NCI-H2029 treated with DMSO at 0.1 percent for 48 hours (cell line): ENCODE data around the gene IGF2BP2.
"Not testable (repeated sequence)": the region's sequence is repeated elsewhere in the genome, so short reads cannot be mapped to it uniquely, and the experiment has no call there.

ENCODE experiments used
- DNase-seq: peaks from one replicate; lab custom pipeline; 2025; lab: John Stamatoyannopoulos, UW

Gene IGF2BP2

GRCh38 chr3:185797993-185798830 lies 26.6 kb downstream of the IGF2BP2 start:
- no peak for DNase-seq

- DNase-seq = no peak
Measured at GRCh38 chr3:185797108-185797881, 27.5 kb downstream of the IGF2BP2 start.

- no peak for DNase-seq
Measured at GRCh38 chr3:185796431-185797107, 28.3 kb downstream of the IGF2BP2 start.

GRCh38 chr3:185793381-185793780 lies 31.5 kb downstream of the IGF2BP2 start:
- no peak for DNase-seq

GRCh38 chr3:185792955-185793354 lies 31.9 kb downstream of the IGF2BP2 start:
- no peak for DNase-seq

GRCh38 chr3:185789891-185790830 lies 34.7 kb downstream of the IGF2BP2 start:
- DNase-seq = no peak

- DNase-seq = no peak
Measured at GRCh38 chr3:185789134-185789533, 35.7 kb downstream of the IGF2BP2 start.

- no peak for DNase-seq
Measured at GRCh38 chr3:185788292-185788691, 36.5 kb downstream of the IGF2BP2 start.

- no peak for DNase-seq
Measured at GRCh38 chr3:185786956-185787877, 37.6 kb downstream of the IGF2BP2 start.

GRCh38 chr3:185786258-185786657 lies 38.6 kb downstream of the IGF2BP2 start:
- DNase-seq = not testable (repeated sequence)

- DNase-seq = no peak
Measured at GRCh38 chr3:185784317-185784716, 40.5 kb downstream of the IGF2BP2 start.

- DNase-seq = no peak
Measured at GRCh38 chr3:185781759-185782158, 43.1 kb downstream of the IGF2BP2 start.

GRCh38 chr3:185779461-185779860 lies 45.4 kb downstream of the IGF2BP2 start:
- no peak for DNase-seq

- DNase-seq = no peak
Measured at GRCh38 chr3:185778821-185779220, 46.0 kb downstream of the IGF2BP2 start.

GRCh38 chr3:185778094-185778493 lies 46.7 kb downstream of the IGF2BP2 start:
- DNase-seq = no peak

GRCh38 chr3:185770109-185770508 lies 54.7 kb downstream of the IGF2BP2 start:
- no peak for DNase-seq

GRCh38 chr3:185768578-185768982 lies 56.3 kb downstream of the IGF2BP2 start:
- peak; percentile 50 for DNase-seq

GRCh38 chr3:185767002-185767688 lies 57.7 kb downstream of the IGF2BP2 start:
- DNase-seq = no peak

- no peak for DNase-seq
Measured at GRCh38 chr3:185766329-185767001, 58.4 kb downstream of the IGF2BP2 start.
